ENCODE data around the gene ARHGAP21.

ARHGAP21 gene

DNA sequence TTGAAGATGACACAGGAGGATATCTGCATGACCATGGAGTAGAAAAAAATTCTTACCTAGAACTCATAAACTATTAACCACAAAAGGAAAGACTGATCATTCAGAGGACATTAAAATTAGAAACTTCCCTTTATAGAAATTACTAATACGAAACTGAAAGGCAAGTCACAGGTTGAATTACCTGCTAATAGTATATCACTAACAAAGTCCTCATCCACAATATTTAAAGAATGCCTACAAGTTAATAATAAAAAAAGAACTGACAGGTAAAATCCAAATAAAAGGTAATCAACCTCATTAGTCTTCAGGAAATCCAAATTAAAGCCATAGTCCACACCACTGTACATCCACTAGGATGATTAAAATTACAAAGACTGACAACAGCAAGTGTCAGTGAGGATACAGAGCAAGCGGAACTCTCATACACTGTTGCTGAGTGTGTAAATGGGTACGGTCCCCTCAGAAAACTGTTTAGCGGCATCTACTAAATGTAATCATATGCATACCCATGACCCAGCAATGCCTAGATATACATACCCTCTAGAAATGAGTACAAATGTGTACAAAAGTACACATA, 71.2 kb downstream of the ARHGAP21 start:
- TF ChIP-seq, protein P1, sequence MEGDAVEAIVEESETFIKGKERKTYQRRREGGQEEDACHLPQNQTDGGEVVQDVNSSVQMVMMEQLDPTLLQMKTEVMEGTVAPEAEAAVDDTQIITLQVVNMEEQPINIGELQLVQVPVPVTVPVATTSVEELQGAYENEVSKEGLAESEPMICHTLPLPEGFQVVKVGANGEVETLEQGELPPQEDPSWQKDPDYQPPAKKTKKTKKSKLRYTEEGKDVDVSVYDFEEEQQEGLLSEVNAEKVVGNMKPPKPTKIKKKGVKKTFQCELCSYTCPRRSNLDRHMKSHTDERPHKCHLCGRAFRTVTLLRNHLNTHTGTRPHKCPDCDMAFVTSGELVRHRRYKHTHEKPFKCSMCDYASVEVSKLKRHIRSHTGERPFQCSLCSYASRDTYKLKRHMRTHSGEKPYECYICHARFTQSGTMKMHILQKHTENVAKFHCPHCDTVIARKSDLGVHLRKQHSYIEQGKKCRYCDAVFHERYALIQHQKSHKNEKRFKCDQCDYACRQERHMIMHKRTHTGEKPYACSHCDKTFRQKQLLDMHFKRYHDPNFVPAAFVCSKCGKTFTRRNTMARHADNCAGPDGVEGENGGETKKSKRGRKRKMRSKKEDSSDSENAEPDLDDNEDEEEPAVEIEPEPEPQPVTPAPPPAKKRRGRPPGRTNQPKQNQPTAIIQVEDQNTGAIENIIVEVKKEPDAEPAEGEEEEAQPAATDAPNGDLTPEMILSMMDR (conservative IDR thresholded peaks at IDR 0.05; ENCODE audit: low read length) = no peak
- no peak for TF ChIP-seq EZH2phosphoT487 (IDR thresholded peaks at IDR 0.05; ENCODE audit: borderline replicate concordance)
- Histone ChIP-seq H3K4me3 (ENCODE audit: low read length, poor library complexity, severe bottlenecking) (no peak overlapping the region), H3K27me3 (ENCODE audit: insufficient read depth, low read length, poor library complexity, severe bottlenecking) (no peaks in the 10 kb centered on the region), H3F3A (ENCODE audit: low read depth) (no peaks in the 10 kb centered on the region), H2AFZ (ENCODE audit: low read length) (no peak overlapping the region), H4K20me1 (ENCODE audit: insufficient read depth, low read length, poor library complexity, severe bottlenecking) (no peaks in the 10 kb centered on the region), H3K9ac (ENCODE audit: low read depth, low read length, poor library complexity, severe bottlenecking) (no peak overlapping the region), H3K36me3 (ENCODE audit: insufficient read depth, low read length) (no peaks in the 10 kb centered on the region), H3K4me1 (ENCODE audit: insufficient read depth, low read length, poor library complexity, severe bottlenecking) (no peaks in the 10 kb centered on the region), H3K4me2 (ENCODE audit: low read depth, low read length, poor library complexity, severe bottlenecking) (no peak overlapping the region), H3K9me3 (ENCODE audit: insufficient read depth, low read depth, low read length) (no peaks in the 10 kb centered on the region), H3K79me2 (ENCODE audit: insufficient read depth, low read length) (no peaks in the 10 kb centered on the region), H3K9me2 (replicated peaks; ENCODE audit: low read depth, low read length) (no peaks in the 10 kb centered on the region)

DNA sequence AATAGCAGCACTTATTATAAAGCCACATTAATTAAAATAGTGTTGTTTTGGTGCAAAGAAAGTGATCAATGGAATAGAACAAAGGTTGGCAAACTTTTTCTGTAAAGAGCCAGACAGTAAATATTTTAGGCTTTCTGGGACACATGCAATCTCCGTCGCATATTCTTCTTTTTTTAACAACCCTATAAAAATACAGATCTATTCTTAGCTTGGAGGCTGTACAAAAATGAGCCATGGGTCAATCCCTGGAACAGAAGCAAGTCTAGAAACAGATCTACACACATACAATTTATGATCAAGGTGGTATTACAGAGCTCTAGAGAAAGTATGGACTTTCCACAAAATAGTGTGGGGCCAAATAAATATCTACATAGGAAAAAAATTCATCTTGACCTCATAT, 71.8 kb downstream of the ARHGAP21 start:
- Histone ChIP-seq H2AFZ (ENCODE audit: low read length) (no peak overlapping the region), H3K9me3 (ENCODE audit: insufficient read depth, low read depth, low read length) (no peaks in the 10 kb centered on the region), H3K4me3 (ENCODE audit: low read length, poor library complexity, severe bottlenecking) (no peak overlapping the region), H3K79me2 (ENCODE audit: insufficient read depth, low read length) (no peaks in the 10 kb centered on the region), H3K9me2 (replicated peaks; ENCODE audit: low read depth, low read length) (no peaks in the 10 kb centered on the region), H3F3A (ENCODE audit: low read depth) (no peaks in the 10 kb centered on the region), H3K9ac (ENCODE audit: low read depth, low read length, poor library complexity, severe bottlenecking) (no peak overlapping the region), H3K4me2 (ENCODE audit: low read depth, low read length, poor library complexity, severe bottlenecking) (no peak overlapping the region), H3K27me3 (ENCODE audit: insufficient read depth, low read length, poor library complexity, severe bottlenecking) (no peaks in the 10 kb centered on the region), H4K20me1 (ENCODE audit: insufficient read depth, low read length, poor library complexity, severe bottlenecking) (no peaks in the 10 kb centered on the region), H3K36me3 (ENCODE audit: insufficient read depth, low read length) (no peaks in the 10 kb centered on the region), H3K4me1 (ENCODE audit: insufficient read depth, low read length, poor library complexity, severe bottlenecking) (no peaks in the 10 kb centered on the region)
- TF ChIP-seq EZH2phosphoT487 (IDR thresholded peaks at IDR 0.05; ENCODE audit: borderline replicate concordance) = no peak
- TF ChIP-seq, protein P1 (conservative IDR thresholded peaks at IDR 0.05; ENCODE audit: low read length) = no peak

DNA sequence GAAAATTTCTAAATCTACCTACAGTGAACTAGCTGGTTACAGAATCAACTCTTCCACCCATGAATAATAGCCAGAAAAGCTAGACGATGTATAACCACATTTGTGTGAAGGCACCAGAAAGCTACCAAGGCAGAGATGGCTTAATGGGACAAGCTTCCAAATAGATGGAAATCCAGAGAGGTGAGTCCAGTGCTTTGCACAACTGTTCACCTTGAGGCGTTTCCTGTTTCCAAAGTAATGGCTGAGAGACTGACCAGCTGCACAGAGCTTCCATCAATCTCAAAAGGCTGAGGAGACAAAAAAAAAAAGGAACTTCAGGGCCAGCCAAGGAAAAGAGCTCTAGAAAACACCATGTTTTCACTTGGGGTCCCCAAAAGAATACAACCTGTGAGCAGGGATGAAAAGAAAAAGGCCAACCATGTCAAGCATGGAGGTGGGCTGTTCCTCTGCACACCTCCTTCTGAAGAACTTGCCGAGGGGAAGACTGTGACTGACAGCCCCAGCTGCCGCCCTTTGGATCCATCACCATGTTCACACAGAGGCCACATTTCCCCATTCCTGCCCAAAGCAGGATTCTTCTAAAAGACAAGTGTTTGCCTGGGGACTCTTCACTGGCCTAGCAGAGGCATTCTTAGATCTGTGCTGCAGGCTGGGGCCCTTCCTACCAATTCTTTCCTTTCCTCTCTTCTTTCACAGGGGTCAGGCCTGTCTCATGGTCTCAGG, 72.9 kb downstream of the ARHGAP21 start:
- TF ChIP-seq EZH2phosphoT487 (IDR thresholded peaks at IDR 0.05; ENCODE audit: borderline replicate concordance) = no peak
- TF ChIP-seq, protein P1 (conservative IDR thresholded peaks at IDR 0.05; ENCODE audit: low read length) = no peak
- no peak overlapping the region for H3K4me3 ChIP-seq (ENCODE audit: low read length, poor library complexity, severe bottlenecking)
- no peaks in the 10 kb centered on the region for H3K4me1 ChIP-seq (ENCODE audit: insufficient read depth, low read length, poor library complexity, severe bottlenecking)
- no peaks in the 10 kb centered on the region for H3K9me2 ChIP-seq (replicated peaks; ENCODE audit: low read depth, low read length)
- no peak overlapping the region for H2AFZ ChIP-seq (ENCODE audit: low read length)
- no peaks in the 10 kb centered on the region for H4K20me1 ChIP-seq (ENCODE audit: insufficient read depth, low read length, poor library complexity, severe bottlenecking)
- H3K79me2 ChIP-seq (ENCODE audit: insufficient read depth, low read length) = no peaks in the 10 kb centered on the region
- H3K4me2 ChIP-seq (ENCODE audit: low read depth, low read length, poor library complexity, severe bottlenecking) = no peak overlapping the region
- H3K36me3 ChIP-seq (ENCODE audit: insufficient read depth, low read length) = no peaks in the 10 kb centered on the region
- no peak overlapping the region for H3K9ac ChIP-seq (ENCODE audit: low read depth, low read length, poor library complexity, severe bottlenecking)
- no peaks in the 10 kb centered on the region for H3K27me3 ChIP-seq (ENCODE audit: insufficient read depth, low read length, poor library complexity, severe bottlenecking)
- H3F3A ChIP-seq (ENCODE audit: low read depth) = no peaks in the 10 kb centered on the region
- H3K9me3 ChIP-seq (ENCODE audit: insufficient read depth, low read depth, low read length) = no peaks in the 10 kb centered on the region

Measured in Loucy (cell line).